ENCODE data around the gene MZT1.
"Not testable (repeated sequence)": the region's sequence is repeated elsewhere in the genome, so short reads cannot be mapped to it uniquely, and the experiment has no call there.

Gene MZT1, protein sequence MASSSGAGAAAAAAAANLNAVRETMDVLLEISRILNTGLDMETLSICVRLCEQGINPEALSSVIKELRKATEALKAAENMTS

DNA sequence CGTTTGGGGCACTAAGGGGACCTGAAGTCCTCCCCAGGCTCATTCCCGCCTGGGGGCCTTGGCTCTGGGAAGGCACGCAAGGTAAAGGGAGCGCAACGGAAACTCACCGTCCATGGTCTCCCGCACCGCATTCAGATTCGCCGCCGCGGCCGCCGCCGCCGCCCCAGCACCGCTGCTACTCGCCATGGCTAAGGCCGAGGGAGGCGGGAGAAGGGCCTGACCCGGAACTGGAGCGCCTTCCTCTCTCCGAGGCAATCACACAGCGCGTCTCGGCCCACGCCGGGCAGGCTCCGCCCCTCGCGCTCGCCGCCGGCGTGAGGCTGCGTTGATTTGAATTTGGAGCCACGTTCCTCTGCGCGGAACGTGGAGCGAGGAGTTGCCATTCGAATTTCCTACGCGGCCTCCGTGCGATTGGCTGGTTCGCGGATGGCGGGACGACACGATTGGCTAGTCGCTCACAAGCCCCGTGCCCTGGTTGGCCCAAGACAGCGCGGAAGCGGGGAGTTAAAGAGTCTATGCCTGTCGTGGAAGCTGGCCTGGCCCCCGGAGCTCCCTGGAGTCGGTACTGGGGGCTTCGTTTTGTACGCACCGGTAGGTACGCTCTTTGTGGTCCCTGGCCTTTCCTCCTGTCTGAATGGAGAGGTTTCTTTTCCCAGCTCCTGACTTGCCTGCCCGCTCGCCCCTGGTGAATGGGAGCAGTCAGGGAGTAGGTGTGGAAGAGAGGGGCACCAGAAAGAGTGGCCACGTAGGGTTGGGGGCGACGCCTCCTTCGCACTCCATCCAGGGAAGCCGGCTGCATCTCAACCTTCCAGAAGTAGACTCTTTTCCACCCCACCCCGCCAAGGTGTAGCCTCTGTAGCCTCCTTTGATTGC is at the start of gene MZT1, which contains the start of gene BORA:
TSS of gene MZT1 (minus strand) at position 213 of the 873 bp plus-strand sequence. CDS start at position 186, 27 bp downstream.
TSS of gene BORA (plus strand) at position 507 of the 873 bp plus-strand sequence. CDS start 1,018 bp downstream, outside the sequence.
- peak; percentile 94 for DNase-seq

GRCh38 chr13:72774019-72774418 is 46.6 kb upstream of the MZT1 start:
- no peak for DNase-seq

DNA sequence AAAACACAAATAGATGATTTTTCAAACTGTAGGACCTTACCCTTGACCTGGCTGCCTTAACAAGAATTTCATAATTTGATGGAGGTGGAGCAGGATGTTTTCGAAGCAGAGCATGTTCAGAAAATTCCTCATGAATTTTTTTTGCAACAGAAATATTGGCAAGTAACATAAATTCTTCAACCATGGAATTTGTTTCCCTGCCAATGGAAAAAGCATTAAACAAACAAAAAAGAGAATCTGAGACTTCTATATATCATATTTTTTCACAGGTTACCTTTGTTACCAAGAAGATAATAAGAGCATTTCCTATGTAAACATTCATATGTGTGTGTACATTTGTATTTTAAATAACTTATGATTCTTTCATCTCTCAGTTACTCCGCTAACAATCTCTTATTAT is 36.0 kb upstream of the MZT1 start:
- no peak for DNase-seq

- DNase-seq: no peak
Measured at GRCh38 chr13:72760189-72760588, 32.8 kb upstream of the MZT1 start.

GRCh38 chr13:72757792-72758535 is 30.5 kb upstream of the MZT1 start:
- DNase-seq: no peak

- DNase-seq: no peak
Measured at GRCh38 chr13:72754111-72754510, 26.7 kb upstream of the MZT1 start.

DNA sequence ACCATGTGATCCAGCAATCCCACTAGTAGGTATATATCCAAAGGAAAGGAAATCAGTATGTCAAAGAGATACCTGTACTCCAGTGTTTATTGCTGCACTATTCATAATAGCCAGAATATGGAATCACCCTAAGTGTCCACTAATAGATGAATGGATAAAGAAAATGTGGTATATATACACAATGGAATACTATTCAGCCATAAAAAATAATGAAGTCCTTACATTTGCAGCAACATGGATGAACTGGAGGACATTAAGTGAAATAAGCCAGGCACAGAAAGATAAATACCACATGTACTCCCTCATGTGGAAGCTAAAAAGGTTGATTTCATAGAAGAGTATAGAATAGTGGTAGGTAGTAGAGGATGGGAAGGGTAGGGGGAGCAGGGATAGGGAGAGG is 23.8 kb upstream of the MZT1 start:
- DNase-seq: no peak

GRCh38 chr13:72745260-72745659 is 17.8 kb upstream of the MZT1 start:
- DNase-seq: no peak

DNA sequence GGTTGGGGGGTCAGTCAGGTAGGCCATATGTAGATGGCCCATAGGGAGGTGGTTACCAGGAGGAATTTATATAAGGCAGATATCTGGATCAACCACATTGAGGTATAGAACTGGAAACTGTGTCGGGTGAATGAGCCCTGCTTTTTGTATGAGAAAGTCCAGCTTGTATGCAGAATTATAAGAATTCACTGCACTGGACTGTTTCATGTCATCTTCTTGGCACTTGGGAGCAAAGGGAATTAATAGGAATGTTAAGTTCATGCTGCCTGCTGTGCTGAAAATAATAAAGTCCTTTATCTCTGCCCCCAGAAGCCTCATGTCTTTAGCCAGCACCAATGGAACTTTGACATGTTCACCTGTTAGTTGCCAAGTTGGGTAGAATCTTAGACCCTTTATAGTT is 12.6 kb upstream of the MZT1 start:
- no peak for DNase-seq

- DNase-seq: no peak
Measured at GRCh38 chr13:72737033-72737432, 9.6 kb upstream of the MZT1 start.

GRCh38 chr13:72728290-72728605 is 819 bp upstream of the MZT1 start:
- DNase-seq: no peak

DNA sequence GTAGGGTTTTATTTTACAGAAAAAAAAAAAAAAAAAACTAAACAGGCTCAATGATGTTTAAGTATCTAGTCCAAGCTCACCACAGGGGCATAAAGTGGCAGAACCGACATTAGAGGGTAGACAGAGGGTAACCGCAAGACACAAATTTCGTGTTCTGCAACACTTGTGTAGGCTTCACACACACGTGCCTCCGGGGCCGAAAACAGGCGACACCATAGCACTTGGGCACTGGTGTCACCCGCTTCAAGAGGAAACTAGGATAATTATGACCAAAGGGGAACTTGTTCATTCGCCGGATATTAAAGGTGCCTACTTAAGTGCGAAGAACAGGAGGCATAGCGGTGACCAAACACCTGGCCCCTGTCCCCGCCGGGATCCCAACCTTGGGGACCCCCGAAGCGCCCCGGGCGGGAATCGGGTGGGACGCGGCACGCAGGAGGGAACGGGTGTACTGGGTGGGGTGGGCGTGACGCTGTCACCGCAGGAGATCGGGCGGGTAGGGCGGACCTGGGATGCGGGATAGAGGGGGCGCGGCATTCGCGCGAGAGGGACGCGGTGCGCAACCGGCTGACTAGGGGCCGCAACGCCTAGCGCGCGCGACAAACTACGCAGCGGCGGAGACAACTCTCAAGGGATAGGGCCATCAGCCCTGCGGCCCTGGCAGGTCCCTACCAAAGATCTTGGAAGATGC is 558 bp downstream of the MZT1 start:
- DNase-seq: peak; percentile 8

GRCh38 chr13:72726185-72726584 is 1.2 kb downstream of the MZT1 start:
- not testable (repeated sequence) for DNase-seq

DNA sequence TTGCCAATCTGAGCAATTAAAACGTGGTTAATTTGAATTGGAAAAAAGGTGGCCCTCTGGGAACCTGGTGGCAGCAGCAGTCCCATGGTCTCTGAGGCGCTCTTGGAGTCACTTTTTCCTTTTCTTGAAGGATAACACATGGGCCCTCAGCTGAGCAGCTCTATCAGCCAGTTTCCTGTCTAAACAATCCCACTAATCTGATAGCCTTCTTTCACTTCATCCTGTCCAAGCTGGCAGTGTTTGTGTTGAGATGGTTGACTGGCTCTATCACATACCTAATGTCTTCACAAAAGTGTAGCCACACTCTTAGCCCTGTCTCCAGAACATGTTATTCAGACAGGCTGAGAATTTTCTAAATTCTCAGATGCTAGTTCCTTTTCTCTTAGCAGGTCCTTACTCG is 10.7 kb downstream of the MZT1 start:
- DNase-seq: no peak

DNA sequence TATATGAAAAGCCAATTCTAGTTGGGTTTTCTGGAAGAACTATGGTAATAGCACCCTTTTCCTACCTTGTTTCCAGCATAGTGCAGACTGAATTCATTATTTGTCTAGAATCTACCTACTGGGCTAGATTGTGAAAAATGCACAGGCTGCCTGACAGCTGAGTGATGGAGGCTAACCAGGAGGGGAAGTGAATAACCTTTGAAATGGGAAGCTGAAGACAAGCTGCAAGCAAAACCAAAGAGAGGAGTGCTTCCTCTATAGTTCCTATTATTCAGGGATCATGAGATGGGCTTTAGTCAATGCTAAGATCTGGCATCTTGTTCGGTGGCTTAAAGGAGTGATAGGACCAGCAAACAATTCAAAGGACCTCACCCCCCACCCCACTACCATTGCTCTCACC is 26.9 kb downstream of the MZT1 start:
- DNase-seq: no peak

DNA sequence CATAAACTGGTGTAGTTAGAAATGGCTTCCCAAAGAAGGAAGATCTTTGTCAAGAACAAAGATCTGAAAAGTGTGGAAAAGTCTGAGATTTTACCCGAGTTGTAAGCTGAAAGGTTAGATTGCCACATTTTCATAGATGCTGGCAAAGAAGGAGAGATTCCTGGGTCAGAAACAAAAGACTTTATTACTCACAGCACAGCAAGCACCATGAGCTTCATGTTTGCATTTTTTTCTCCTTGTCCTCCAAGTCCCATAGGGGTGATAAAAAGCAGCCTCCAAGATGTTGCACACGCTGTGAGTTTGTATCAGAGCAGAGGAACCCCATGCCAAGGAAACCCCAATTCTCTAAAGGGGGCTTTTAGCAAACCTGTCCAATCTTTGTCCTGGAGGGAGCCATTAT is 29.3 kb downstream of the MZT1 start:
- DNase-seq: no peak

DNA sequence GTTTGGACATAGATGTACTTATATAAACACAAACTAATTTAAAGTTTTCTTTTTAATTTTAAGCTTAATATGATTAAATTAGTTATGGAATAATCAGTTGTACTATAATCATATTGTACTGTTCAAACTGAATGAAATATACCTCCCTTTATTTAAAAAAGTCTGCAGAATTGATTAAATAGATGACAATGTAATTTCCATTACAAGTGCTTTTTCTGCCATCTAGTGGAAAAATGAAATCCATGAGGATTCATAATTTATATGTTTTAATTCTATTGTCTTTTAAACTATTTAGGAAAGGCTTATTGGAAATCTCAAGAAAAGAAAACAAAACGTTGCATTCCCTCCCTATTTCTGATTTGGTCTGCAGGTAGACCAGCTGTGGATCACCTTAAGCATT is 30.9 kb downstream of the MZT1 start:
- no peak for DNase-seq

DNA sequence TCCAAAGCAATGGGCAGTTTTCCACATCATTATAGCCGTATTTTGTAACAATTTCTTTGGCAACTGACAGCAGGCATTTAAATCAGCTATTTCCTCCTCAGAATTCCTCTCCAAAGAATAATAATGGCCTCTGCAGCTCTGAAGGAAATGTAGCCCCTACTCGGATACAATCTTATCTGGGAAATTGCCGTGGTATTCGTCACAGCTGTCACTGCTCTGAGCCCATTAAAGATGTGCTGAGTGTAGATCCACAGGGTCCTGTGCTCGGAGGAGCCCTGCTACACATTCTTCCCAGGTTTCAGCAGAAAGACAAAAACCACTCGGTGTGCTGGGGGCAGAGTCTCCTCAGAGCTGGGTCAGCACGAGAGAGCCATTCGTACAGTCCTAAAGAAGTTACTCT is 33.1 kb downstream of the MZT1 start:
- no peak for DNase-seq

DNA sequence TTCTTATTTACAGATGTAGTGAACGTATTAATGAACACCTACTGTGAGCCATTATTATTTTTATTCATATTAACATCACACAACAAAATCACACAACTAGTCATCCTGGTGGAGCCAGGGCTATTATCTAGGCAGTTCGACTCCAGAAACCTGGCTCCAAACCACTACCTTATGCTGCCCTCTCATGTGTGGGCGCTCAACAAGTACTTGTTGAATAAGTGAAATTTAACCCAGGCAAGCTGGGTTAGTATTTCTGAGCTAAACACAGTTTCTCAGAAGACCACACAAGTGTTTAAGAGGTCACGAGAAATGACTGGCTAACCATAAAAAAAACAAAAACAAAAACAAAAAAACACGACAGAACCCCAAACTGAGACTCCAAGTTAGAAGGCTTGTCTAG is 33.6 kb downstream of the MZT1 start:
- DNase-seq: no peak

- no peak for DNase-seq
Measured at GRCh38 chr13:72692884-72693514, 34.4 kb downstream of the MZT1 start.

DNA sequence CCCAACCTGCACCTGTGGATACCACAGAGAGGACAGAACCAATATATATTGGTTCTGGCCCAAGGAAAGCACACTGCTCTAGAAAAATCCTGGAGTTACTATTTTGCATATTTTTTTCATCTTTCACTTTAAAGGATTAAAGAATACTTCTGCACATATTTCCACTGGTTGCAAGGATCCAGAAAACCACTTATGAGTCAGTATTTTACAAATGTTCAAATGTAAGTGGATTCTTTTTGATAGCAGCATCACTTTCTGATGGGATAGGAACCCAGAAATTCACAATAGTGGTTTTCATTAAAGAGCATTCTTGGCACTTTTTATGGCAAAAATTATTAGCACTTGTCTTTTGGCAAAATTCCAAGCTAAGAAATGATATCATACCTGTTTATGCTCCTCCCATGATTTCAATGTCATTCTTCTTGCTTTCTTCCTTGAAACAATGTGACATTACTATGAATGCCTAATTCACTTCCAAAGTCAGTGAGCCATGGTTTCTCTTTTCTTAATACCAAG is 38.2 kb downstream of the MZT1 start:
- no peak for DNase-seq

DNA sequence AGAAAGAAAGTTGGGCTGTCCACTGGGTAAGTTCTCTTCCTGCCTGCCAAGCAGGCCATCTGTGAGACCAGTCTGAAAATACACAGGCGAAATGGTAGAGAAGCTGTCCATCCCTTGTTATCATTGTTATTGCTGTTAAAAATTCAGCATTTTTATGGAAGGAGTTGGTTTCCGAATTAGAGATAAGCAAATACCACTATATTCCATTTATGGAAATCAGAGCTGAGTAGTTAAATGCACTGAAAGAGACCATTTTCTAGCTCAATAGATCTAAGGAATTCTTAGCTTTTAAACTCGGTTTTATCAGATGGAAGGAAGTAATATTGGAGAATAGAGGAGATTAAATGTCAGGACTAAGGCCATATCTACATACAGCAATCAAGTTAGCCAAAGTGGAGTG is 40.7 kb downstream of the MZT1 start:
- no peak for DNase-seq

DNA sequence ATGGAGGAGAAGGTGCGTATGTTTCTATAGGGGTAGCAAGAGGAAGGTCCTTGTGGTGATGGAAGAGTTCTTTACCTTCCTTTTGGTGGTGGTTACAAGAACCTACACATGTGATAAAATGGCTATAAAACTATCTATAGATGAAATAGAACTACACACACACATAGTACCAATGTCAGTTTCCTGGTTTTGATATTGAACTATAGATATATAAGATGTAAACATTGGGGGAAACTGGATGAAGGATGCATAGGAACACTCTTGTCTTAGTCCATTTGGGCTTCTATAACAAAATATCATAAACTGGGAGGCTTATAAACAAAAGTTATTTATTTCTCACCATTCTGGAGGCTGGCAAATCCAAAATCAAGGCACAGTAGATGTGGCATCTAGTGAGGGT is 47.1 kb downstream of the MZT1 start:
- no peak for DNase-seq

Data from CD4-positive, alpha-beta T cell treated with Interferon gamma for 1 hour (primary cell).